ENCODE results near the gene TRIOBP. TPM values are rescaled to one million over a fixed set of nuclear protein-coding genes. Genes with fewer than 3 reads are reported as not detected.

Gene TRIOBP
- total RNA-seq, 2 experiments from 2014 or later = 42.0 to 55.2 TPM

DNA sequence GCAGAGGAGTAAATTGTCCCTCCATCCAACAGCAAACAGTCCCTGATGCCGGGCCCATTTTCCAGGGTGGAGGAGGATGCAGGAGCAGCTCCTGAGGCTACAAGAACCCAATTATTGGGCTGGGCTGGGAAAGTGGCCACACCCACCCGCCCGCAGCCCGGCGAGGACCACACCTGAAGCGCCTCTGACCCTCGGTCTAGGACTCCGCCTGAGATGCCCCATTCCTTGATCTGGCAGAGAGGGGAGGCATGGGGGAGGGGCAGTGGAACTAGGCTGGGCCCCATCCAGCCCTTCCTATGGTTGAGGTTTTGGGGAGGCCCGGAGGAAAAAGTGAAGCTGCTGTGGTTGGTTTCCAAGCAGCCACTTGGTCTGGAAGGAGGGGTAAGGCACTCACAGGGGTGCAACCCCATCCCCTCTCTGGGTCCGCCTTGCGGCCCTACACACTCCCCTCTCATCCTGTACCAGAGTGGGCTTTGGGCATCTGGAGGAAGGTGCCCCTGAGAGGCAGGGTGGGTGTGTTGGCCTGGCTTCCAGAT lies 23.9 kb upstream of the TRIOBP start:
- no peak for DNase-seq
- peaks cover 41% of the 10 kb centered on the region for H3K4me1 Mint-ChIP-seq
- peaks cover 10% of the 10 kb centered on the region for H3K36me3 Mint-ChIP-seq
- H3K27me3 Mint-ChIP-seq = no peaks in the 10 kb centered on the region
- no peak overlapping the region for H3K27ac Mint-ChIP-seq
- ATAC-seq = no peak
- no peaks in the 10 kb centered on the region for H3K9me3 Mint-ChIP-seq (ENCODE audit: low read depth)
- H3K4me3 Mint-ChIP-seq = no peak overlapping the region
- CTCF ChIA-PET = interaction anchor here (1.5 to 41.1 kb wide), 3 partner anchors 11 to 39 kb away, joined by 4 to 1064 read pairs (median 75); partner anchors contain the start of genes PDXP and SH3BP1

DNA sequence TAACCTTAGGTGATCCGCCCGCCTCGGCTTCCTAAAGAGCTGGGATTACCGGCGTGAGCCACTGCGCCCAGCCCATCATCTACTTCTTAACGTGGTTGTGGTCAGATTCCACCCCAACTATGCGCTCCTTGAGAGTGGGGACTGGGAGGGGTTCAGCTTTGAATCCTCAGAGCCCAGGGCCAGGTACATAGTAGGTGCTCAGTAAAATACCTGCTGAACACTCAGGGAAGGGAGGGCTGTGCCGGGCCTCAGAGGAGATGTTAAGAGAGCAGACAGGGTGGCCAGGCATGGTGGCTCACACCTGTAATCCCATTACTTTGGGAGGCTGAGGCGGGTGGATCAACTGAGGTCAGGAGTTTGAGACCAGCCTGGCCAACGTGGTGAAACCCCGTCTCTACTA lies 22.6 kb upstream of the TRIOBP start:
- CTCF ChIA-PET = interaction anchor here (1.1 to 41.1 kb wide), 8 partner anchors 9 to 143 kb away, joined by 4 to 1064 read pairs (median 12); partner anchors contain the start of genes GGA1, NOL12, PDXP and SH3BP1
- ATAC-seq (no peak), DNase-seq (no peak)
- Mint-ChIP-seq H3K36me3 (peaks cover 14% of the 10 kb centered on the region), H3K9me3 (ENCODE audit: low read depth) (no peaks in the 10 kb centered on the region), H3K27ac (peak overlapping the region; percentile 73), H3K27me3 (no peaks in the 10 kb centered on the region), H3K4me3 (peak overlapping the region; percentile 35), H3K4me1 (peaks cover 45% of the 10 kb centered on the region)

- Mint-ChIP-seq H3K27ac (peak within 1 kb of the TSS; percentile 97), H3K27me3 (no peaks in the 10 kb centered on the region), H3K4me3 (peak within 1 kb of the TSS; percentile 83), H3K36me3 (peaks cover 20% of the 10 kb centered on the region), H3K4me1 (peaks cover 49% of the 10 kb centered on the region), H3K9me3 (ENCODE audit: low read depth) (no peaks in the 10 kb centered on the region)
- CTCF ChIA-PET = interaction anchor here (0.8 to 41.1 kb wide), 13 partner anchors 11 to 142 kb away, joined by 3 to 1064 read pairs (median 4); partner anchors contain the start of genes GGA1, NOL12, PDXP and SH3BP1
- ATAC-seq (peak; percentile 68), DNase-seq (peak; percentile 93)
Measured at GRCh38 chr22:37674951-37675929, 21.6 kb upstream of the TRIOBP start, which contains the start of gene LGALS1. Gene LGALS1, plus strand, starts transcription at chr22:37675636. Its CDS starts 67 bp downstream, at chr22:37675703.

DNA sequence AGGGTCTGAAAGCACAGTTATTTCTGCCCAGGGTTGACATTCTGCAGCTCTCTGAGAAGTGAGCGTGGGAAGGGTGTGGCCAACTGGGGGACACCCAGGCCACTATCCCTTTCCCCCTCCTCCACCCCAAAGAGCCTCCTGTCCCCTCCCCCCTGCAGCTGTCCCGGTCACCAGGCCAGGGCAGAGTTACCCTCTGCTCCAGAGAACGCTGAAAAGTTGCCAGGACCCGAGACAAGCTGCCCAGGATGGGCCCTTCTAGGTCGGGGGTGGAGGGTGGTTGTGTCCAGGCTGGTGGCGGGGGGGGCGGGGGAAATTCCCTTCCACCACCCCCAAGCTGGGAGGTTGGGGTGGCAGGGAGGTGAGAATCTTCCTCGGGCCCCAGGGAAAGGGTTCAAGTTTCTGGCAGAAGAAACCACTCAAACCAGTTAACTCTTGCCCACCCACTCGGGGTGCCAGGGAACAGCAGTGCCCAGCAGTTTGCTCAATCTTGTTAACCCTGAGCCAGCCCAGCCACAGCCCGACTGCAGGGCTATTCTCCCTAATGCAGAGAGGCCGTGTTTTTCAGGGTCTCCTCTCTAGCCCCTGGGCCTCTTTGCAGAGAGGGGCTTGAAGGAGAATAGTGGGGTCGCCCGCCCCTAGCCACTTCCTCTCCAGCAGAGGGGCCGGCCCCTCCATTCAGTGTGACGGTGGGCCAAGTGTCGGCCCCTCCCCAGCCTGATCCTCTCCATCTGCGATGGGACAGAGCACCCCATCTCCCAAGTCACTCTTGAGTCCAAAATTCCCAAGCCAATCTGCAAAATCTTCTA lies 20.7 kb upstream of the TRIOBP start:
- ATAC-seq = peak; percentile 1
- Mint-ChIP-seq H3K4me3 (peak overlapping the region; percentile 83), H3K27me3 (no peaks in the 10 kb centered on the region), H3K9me3 (ENCODE audit: low read depth) (no peaks in the 10 kb centered on the region), H3K4me1 (peaks cover 57% of the 10 kb centered on the region), H3K36me3 (peaks cover 20% of the 10 kb centered on the region), H3K27ac (peak overlapping the region; percentile 97)
- CTCF ChIA-PET = interaction anchor here (0.8 to 41.1 kb wide), 9 partner anchors 10 to 141 kb away, joined by 3 to 1064 read pairs (median 11); partner anchors contain the start of genes GGA1, NOL12, PDXP and SH3BP1
- peak; percentile 63 for DNase-seq

DNA sequence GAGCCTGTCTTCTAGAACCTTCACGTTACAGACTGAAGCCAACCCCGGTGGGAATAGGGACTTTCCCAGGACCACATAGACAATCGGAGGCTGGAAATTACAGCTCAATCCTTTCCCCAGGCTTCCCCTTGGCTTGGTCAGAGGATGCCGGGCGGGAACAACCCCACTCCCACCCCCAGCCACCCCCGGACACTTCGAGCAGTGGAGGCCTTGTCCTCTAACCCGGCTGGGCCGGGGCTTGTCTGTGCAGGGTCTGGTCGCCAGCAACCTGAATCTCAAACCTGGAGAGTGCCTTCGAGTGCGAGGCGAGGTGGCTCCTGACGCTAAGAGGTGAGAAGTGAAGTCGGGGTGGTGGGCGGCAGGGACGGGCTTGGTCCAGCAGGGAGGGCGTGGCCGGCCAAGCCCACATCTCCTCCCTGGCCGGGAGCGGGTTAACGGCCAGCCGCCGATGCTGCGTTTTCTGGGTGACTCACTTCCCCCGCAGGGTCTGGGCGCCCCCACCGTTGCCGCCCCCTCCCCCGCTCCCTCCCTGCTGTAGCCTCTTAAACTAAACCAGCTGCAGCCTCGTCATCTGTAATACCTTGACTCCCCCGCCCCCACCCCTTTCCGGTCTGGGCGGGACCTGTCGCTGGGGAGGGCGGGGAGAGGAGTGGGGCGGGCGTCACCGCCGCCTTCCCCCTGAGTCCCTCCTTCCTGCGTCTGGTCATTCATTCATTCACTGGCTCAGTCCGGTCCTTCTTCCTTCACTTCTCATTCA lies 19.9 kb upstream of the TRIOBP start:
- H3K27me3 Mint-ChIP-seq = no peaks in the 10 kb centered on the region
- CTCF ChIA-PET = interaction anchor here (0.6 to 41.1 kb wide), 8 partner anchors 9 to 97 kb away, joined by 3 to 1064 read pairs (median 5); partner anchors contain the start of genes GGA1, LGALS2, NOL12 and PDXP

GRCh38 chr22:37677493-37677974 lies 19.3 kb upstream of the TRIOBP start:
- peak overlapping the region; percentile 83 for H3K4me3 Mint-ChIP-seq
- H3K27ac Mint-ChIP-seq = peak overlapping the region; percentile 97
- H3K36me3 Mint-ChIP-seq = peaks cover 20% of the 10 kb centered on the region
- ATAC-seq (peak; percentile 10), DNase-seq (no peak)
- CTCF ChIA-PET = interaction anchor here (0.6 to 41.1 kb wide), 8 partner anchors 8 to 97 kb away, joined by 3 to 1064 read pairs (median 4); partner anchors contain the start of genes GGA1, LGALS2, NOL12 and PDXP
- H3K4me1 Mint-ChIP-seq = peaks cover 58% of the 10 kb centered on the region
- H3K27me3 Mint-ChIP-seq = no peaks in the 10 kb centered on the region
- H3K9me3 Mint-ChIP-seq (ENCODE audit: low read depth) = no peaks in the 10 kb centered on the region

More for the DNA sequence above, 19.9 kb upstream of the TRIOBP start:
- peak overlapping the region; percentile 97 for H3K27ac Mint-ChIP-seq
- H3K4me1 Mint-ChIP-seq = peaks cover 64% of the 10 kb centered on the region
- H3K36me3 Mint-ChIP-seq = peaks cover 20% of the 10 kb centered on the region
- peak; percentile 70 for ATAC-seq
- peak overlapping the region; percentile 83 for H3K4me3 Mint-ChIP-seq
- H3K9me3 Mint-ChIP-seq (ENCODE audit: low read depth) = no peaks in the 10 kb centered on the region
- DNase-seq = peak; percentile 96

DNA sequence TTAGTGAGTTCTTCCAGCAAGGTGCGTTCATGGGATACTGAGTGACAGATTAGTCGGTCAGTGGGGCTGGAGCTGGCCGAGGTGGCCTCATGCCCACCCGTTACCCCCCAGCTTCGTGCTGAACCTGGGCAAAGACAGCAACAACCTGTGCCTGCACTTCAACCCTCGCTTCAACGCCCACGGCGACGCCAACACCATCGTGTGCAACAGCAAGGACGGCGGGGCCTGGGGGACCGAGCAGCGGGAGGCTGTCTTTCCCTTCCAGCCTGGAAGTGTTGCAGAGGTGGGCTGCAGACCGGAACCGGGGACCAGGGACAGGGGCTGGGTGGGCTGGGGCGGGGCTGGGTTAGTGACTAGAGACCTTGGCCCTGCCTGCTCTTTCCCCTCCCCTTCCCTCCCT lies 18.5 kb upstream of the TRIOBP start:
- peak overlapping the region; percentile 83 for H3K4me3 Mint-ChIP-seq
- peaks cover 50% of the 10 kb centered on the region for H3K4me1 Mint-ChIP-seq
- peak overlapping the region; percentile 97 for H3K27ac Mint-ChIP-seq

GRCh38 chr22:37679670-37680069 lies 17.2 kb upstream of the TRIOBP start:
- CTCF ChIA-PET = interaction anchor here (2.2 to 41.1 kb wide), 4 partner anchors 12 to 70 kb away, joined by 14 to 1064 read pairs (median 141); partner anchors contain the start of genes GGA1, PDXP and SH3BP1
- no peak for ATAC-seq
- H3K4me1 Mint-ChIP-seq = peaks cover 40% of the 10 kb centered on the region
- peaks cover 20% of the 10 kb centered on the region for H3K36me3 Mint-ChIP-seq
- H3K27ac Mint-ChIP-seq = peak overlapping the region; percentile 41
- H3K4me3 Mint-ChIP-seq = no peak overlapping the region
- H3K27me3 Mint-ChIP-seq = no peaks in the 10 kb centered on the region
- no peaks in the 10 kb centered on the region for H3K9me3 Mint-ChIP-seq (ENCODE audit: low read depth)
- DNase-seq = no peak

More for the DNA sequence above, 18.5 kb upstream of the TRIOBP start:
- CTCF ChIA-PET = interaction anchor here (0.8 to 41.1 kb wide), 5 partner anchors 19 to 70 kb away, joined by 3 to 1064 read pairs (median 75); partner anchors contain the start of genes GGA1, PDXP and SH3BP1
- no peaks in the 10 kb centered on the region for H3K27me3 Mint-ChIP-seq
- peaks cover 20% of the 10 kb centered on the region for H3K36me3 Mint-ChIP-seq
- no peaks in the 10 kb centered on the region for H3K9me3 Mint-ChIP-seq (ENCODE audit: low read depth)
- ATAC-seq (no peak), DNase-seq (no peak)

GRCh38 chr22:37680191-37680851 lies 16.5 kb upstream of the TRIOBP start:
- H3K27ac Mint-ChIP-seq = peak overlapping the region; percentile 60
- peaks cover 37% of the 10 kb centered on the region for H3K4me1 Mint-ChIP-seq
- DNase-seq = no peak
- peaks cover 20% of the 10 kb centered on the region for H3K36me3 Mint-ChIP-seq
- CTCF ChIA-PET = interaction anchor here (1.4 to 41.1 kb wide), 8 partner anchors 9 to 142 kb away, joined by 4 to 1064 read pairs (median 12); partner anchors contain the start of genes GGA1, PDXP and SH3BP1
- no peaks in the 10 kb centered on the region for H3K9me3 Mint-ChIP-seq (ENCODE audit: low read depth)
- no peak overlapping the region for H3K4me3 Mint-ChIP-seq
- H3K27me3 Mint-ChIP-seq = no peaks in the 10 kb centered on the region
- ATAC-seq = no peak

GRCh38 chr22:37681001-37681424 lies 15.8 kb upstream of the TRIOBP start:
- H3K4me1 Mint-ChIP-seq = peaks cover 38% of the 10 kb centered on the region
- ATAC-seq (no peak), DNase-seq (no peak)
- no peaks in the 10 kb centered on the region for H3K9me3 Mint-ChIP-seq (ENCODE audit: low read depth)
- H3K27ac Mint-ChIP-seq = peak overlapping the region; percentile 60
- no peak overlapping the region for H3K4me3 Mint-ChIP-seq
- peaks cover 20% of the 10 kb centered on the region for H3K36me3 Mint-ChIP-seq
- H3K27me3 Mint-ChIP-seq = no peaks in the 10 kb centered on the region
- CTCF ChIA-PET = interaction anchor here (0.6 to 41.1 kb wide), 14 partner anchors 10 to 143 kb away, joined by 3 to 1064 read pairs (median 4); partner anchors contain the start of genes GGA1, PDXP, SH3BP1 and TRIOBP

DNA sequence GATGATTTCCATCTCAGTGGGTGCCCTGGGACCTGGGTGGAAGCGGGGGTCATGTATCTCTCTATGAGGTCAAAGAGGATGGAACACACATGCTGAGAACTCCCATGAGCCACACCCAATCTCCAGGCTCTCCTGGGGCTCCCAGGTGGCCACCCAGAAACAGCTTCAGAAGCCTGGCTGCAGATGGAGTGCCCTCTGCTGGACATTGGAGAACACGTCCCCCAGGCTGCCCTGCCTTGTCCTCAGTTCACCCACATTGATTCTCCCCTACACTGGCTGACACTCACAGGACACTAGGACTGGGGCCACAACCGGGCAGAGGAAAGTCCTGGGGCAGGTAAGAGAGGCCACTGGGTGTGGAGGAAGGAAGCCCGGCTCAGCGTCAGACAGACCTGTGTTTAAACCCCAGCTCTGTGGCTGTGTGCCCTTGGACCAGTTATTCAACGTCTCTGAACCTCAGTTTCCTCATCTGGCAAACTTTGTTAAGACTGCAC lies 15.2 kb upstream of the TRIOBP start:
- H3K27ac Mint-ChIP-seq = peak overlapping the region; percentile 60
- ATAC-seq = peak; percentile 25
- H3K4me1 Mint-ChIP-seq = peaks cover 40% of the 10 kb centered on the region
- DNase-seq = peak; percentile 85
- peaks cover 20% of the 10 kb centered on the region for H3K36me3 Mint-ChIP-seq
- CTCF ChIA-PET = interaction anchor here (0.6 to 41.1 kb wide), 14 partner anchors 9 to 144 kb away, joined by 3 to 1064 read pairs (median 4); partner anchors contain the start of genes GGA1, PDXP, SH3BP1 and TRIOBP
- no peak overlapping the region for H3K4me3 Mint-ChIP-seq
- no peaks in the 10 kb centered on the region for H3K9me3 Mint-ChIP-seq (ENCODE audit: low read depth)
- H3K27me3 Mint-ChIP-seq = no peaks in the 10 kb centered on the region

Data from activated CD8-positive, alpha-beta memory T cell treated with anti-CD3 and anti-CD28 coated beads, Interleukin-2, amount 10 ng/mL, durations not matched to agents 7 days and 5 days (primary cell).